ENCODE measurements around the gene NEDD9. TPM values are rescaled to one million over a fixed set of nuclear protein-coding genes. Genes with fewer than 3 reads are reported as not detected.
A peak's percentile ranks its signal among the peaks of the same experiment; 100 is the strongest.

Gene NEDD9
- total and polyA plus RNA-seq, 2 of the 13 experiments (the other 11 are each of a cell fraction or from before 2014, with no cell fraction given) = 27.1 to 389 TPM

DNA sequence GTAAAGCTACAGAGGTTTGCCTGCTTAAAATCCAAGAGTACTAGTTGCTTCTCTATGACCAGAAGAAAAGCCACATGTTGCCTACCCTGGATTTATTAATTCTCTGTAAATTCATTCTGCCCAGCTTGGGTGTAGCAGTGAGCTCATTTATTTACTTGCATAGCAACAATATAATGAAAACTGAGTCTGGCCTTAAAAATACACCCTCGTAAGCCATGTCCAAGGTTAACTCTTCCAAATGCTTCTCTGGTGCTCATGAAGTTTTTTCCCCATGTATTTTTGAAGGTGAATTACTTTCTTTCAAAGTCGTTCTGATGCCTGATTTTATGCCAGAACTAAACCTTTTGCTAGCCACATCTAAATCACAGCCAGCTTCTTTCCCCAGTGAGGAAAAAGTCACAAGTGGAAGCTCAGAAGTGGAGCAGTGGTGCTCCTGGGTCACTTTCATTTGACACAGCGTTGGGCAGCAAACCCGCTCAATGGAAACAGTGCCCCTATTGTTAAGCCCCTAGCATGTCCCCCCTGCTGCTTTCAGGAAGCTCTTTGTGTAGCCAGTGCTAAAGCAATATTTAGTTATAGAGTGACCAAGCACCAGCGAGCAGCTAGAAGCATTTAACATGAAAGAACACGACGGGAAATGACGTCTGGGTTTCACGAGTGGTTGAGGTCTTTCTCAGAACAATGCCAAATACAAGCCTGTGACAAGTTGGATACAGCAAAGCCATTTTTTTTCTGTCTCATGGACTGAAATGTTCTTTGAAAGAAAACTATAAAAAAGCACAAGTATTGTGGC lies 29.8 kb downstream of the NEDD9 start (continued):
- TF ChIP-seq, protein P1, sequence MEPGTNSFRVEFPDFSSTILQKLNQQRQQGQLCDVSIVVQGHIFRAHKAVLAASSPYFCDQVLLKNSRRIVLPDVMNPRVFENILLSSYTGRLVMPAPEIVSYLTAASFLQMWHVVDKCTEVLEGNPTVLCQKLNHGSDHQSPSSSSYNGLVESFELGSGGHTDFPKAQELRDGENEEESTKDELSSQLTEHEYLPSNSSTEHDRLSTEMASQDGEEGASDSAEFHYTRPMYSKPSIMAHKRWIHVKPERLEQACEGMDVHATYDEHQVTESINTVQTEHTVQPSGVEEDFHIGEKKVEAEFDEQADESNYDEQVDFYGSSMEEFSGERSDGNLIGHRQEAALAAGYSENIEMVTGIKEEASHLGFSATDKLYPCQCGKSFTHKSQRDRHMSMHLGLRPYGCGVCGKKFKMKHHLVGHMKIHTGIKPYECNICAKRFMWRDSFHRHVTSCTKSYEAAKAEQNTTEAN (CRISPR knock-in tag; conservative IDR thresholded peaks at IDR 0.05) = peak; percentile 92
- TF ChIP-seq, protein P2, sequence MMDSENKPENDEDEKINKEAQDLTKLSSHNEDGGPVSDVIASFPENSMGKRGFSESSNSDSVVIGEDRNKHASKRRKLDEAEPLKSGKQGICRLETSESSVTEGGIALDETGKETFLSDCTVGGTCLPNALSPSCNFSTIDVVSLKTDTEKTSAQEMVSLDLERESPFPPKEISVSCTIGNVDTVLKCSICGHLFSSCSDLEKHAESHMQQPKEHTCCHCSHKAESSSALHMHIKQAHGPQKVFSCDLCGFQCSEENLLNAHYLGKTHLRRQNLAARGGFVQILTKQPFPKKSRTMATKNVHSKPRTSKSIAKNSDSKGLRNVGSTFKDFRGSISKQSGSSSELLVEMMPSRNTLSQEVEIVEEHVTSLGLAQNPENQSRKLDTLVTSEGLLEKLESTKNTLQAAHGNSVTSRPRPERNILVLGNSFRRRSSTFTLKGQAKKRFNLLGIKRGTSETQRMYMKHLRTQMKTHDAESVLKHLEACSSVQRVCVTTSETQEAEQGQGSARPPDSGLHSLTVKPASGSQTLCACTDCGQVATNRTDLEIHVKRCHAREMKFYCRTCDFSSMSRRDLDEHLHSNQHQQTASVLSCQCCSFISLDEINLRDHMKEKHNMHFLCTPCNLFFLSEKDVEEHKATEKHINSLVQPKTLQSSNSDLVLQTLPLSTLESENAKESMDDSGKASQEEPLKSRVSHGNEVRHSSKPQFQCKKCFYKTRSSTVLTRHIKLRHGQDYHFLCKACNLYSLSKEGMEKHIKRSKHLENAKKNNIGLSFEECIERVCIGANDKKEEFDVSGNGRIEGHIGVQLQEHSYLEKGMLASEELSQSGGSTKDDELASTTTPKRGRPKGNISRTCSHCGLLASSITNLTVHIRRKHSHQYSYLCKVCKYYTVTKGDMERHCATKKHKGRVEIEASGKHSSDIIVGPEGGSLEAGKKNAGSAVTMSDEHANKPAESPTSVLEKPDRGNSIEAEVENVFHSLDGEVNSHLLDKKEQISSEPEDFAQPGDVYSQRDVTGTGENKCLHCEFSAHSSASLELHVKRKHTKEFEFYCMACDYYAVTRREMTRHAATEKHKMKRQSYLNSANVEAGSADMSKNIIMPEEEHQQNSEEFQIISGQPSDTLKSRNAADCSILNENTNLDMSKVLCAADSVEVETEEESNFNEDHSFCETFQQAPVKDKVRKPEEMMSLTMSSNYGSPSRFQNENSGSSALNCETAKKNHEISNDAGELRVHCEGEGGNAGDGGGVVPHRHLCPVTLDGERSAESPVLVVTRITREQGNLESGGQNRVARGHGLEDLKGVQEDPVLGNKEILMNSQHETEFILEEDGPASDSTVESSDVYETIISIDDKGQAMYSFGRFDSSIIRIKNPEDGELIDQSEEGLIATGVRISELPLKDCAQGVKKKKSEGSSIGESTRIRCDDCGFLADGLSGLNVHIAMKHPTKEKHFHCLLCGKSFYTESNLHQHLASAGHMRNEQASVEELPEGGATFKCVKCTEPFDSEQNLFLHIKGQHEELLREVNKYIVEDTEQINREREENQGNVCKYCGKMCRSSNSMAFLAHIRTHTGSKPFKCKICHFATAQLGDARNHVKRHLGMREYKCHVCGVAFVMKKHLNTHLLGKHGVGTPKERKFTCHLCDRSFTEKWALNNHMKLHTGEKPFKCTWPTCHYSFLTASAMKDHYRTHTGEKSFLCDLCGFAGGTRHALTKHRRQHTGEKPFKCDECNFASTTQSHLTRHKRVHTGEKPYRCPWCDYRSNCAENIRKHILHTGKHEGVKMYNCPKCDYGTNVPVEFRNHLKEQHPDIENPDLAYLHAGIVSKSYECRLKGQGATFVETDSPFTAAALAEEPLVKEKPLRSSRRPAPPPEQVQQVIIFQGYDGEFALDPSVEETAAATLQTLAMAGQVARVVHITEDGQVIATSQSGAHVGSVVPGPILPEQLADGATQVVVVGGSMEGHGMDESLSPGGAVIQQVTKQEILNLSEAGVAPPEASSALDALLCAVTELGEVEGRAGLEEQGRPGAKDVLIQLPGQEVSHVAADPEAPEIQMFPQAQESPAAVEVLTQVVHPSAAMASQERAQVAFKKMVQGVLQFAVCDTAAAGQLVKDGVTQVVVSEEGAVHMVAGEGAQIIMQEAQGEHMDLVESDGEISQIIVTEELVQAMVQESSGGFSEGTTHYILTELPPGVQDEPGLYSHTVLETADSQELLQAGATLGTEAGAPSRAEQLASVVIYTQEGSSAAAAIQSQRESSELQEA (CRISPR knock-in tag; IDR thresholded peaks at IDR 0.05; ENCODE audit: not compliant biosample characterization) = no peak
- TF ChIP-seq, protein P3, sequence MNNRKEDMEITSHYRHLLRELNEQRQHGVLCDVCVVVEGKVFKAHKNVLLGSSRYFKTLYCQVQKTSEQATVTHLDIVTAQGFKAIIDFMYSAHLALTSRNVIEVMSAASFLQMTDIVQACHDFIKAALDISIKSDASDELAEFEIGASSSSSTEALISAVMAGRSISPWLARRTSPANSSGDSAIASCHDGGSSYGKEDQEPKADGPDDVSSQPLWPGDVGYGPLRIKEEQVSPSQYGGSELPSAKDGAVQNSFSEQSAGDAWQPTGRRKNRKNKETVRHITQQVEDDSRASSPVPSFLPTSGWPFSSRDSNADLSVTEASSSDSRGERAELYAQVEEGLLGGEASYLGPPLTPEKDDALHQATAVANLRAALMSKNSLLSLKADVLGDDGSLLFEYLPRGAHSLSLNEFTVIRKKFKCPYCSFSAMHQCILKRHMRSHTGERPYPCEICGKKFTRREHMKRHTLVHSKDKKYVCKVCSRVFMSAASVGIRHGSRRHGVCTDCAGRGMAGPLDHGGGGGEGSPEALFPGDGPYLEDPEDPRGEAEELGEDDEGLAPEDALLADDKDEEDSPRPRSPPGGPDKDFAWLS (CRISPR knock-in tag; IDR thresholded peaks at IDR 0.05; ENCODE audit: borderline replicate concordance) = no peak
- TF ChIP-seq AGO1 (IDR thresholded peaks at IDR 0.05; ENCODE audit: low read depth, low read length, poor library complexity, severe bottlenecking) (no peak), DR1 (CRISPR knock-in tag; IDR thresholded peaks at IDR 0.05) (0 out of 2 replicates have a peak, but pooled peaks have one; percentile 39), ZNF746 (CRISPR knock-in tag; IDR thresholded peaks at IDR 0.05) (no peak; the same call in 1 of the 2 replicates), SRY (CRISPR knock-in tag; IDR thresholded peaks at IDR 0.05) (no peak; the same call in 1 of the 2 replicates), SMARCC2 (IDR thresholded peaks at IDR 0.05) (no peak), KLF13 (CRISPR knock-in tag; IDR thresholded peaks at IDR 0.05) (no peak), HMG20A (CRISPR knock-in tag; IDR thresholded peaks at IDR 0.05; ENCODE audit: borderline replicate concordance) (peak; percentile 90), ELF4 (CRISPR knock-in tag; IDR thresholded peaks at IDR 0.05; ENCODE audit: borderline replicate concordance) (no peak)
- TF ChIP-seq, protein P4, sequence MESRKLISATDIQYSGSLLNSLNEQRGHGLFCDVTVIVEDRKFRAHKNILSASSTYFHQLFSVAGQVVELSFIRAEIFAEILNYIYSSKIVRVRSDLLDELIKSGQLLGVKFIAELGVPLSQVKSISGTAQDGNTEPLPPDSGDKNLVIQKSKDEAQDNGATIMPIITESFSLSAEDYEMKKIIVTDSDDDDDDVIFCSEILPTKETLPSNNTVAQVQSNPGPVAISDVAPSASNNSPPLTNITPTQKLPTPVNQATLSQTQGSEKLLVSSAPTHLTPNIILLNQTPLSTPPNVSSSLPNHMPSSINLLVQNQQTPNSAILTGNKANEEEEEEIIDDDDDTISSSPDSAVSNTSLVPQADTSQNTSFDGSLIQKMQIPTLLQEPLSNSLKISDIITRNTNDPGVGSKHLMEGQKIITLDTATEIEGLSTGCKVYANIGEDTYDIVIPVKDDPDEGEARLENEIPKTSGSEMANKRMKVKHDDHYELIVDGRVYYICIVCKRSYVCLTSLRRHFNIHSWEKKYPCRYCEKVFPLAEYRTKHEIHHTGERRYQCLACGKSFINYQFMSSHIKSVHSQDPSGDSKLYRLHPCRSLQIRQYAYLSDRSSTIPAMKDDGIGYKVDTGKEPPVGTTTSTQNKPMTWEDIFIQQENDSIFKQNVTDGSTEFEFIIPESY (CRISPR knock-in tag; IDR thresholded peaks at IDR 0.05) = peak; percentile 40; the same call in 1 of the 2 replicates
- TF ChIP-seq, protein P5, sequence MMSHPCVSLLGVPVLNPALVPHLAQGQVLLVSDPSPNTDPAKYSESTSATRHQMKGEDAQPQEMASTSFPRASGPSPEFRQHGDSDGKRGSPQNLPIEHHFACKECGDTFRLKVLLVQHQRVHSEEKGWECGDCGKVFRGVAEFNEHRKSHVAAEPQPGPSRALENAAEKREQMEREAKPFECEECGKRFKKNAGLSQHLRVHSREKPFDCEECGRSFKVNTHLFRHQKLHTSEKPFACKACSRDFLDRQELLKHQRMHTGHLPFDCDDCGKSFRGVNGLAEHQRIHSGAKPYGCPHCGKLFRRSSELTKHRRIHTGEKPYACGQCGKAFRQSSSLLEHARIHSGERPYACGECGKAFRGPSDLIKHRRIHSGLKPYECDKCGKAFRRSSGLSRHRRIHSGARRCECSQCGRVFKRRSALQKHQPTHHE (CRISPR knock-in tag; IDR thresholded peaks at IDR 0.05; ENCODE audit: borderline replicate concordance) = no peak; the same call in 1 of the 2 replicates

Data from HepG2 (cell line).